Karpas-422 (cell line): ENCODE results near the gene LMO2. TPM values are rescaled to one million over a fixed set of nuclear protein-coding genes. Genes with fewer than 3 reads are reported as not detected.

Experiments used
- DNase-seq: peaks from one replicate; pipeline ENCODE4 v3.0.0-alpha.2; 2015
- H2AFZ ChIP-seq: fragments of 200-600 bp; sonication (generic); 2 replicates; pipeline ENCODE4 v1.6.1; 2014; ENCODE audit warnings: antibody characterized with exemption, low read length, mixed read lengths
- H3K27ac ChIP-seq: fragments of 200-600 bp; sonication (generic); 2 replicates; pipeline ENCODE4 v1.5.1; 2014; ENCODE audit warnings: mild to moderate bottlenecking, low read length, moderate library complexity
- H3K27me3 ChIP-seq: fragments of 200-600 bp; sonication (generic); 2 replicates; pipeline ENCODE4 v1.6.1; 2014; ENCODE audit warnings: low read length, mixed read lengths
- H3K36me3 ChIP-seq: fragments of 200-600 bp; sonication (generic); 2 replicates; pipeline ENCODE4 v1.6.1; 2014; ENCODE audit warnings: low read length, mixed read lengths; ENCODE audit not compliant: insufficient read depth
- H3K4me1 ChIP-seq: fragments of 200-600 bp; sonication (generic); 2 replicates; pipeline ENCODE4 v1.6.1; 2014; ENCODE audit warnings: mild to moderate bottlenecking, low read length, mixed read lengths
- H3K4me2 ChIP-seq: fragments of 200-600 bp; sonication (generic); 2 replicates; pipeline ENCODE4 v1.6.1; 2014; ENCODE audit warnings: low read length, low read depth, mild to moderate bottlenecking; ENCODE audit not compliant: poor library complexity, severe bottlenecking
- H3K4me3 ChIP-seq: fragments of 200-600 bp; sonication (generic); 2 replicates; pipeline ENCODE4 v1.5.1; 2014; ENCODE audit warnings: mild to moderate bottlenecking, antibody characterized with exemption, low read length, mixed read lengths
- H3K79me2 ChIP-seq: fragments of 200-600 bp; sonication (generic); 2 replicates; pipeline ENCODE4 v1.6.1; 2014; ENCODE audit warnings: mild to moderate bottlenecking, low read length, mixed read lengths
- H3K9ac ChIP-seq: fragments of 200-600 bp; sonication (generic); 2 replicates; pipeline ENCODE4 v1.6.0; 2014; ENCODE audit warnings: low read length
- H3K9me2 ChIP-seq: fragments of 200-600 bp; sonication (generic), shearing (Covaris generic); replicated peaks from 2 replicates; pipeline ENCODE4 v1.6.0; 2014; ENCODE audit warnings: mild to moderate bottlenecking, low read length, moderate library complexity; ENCODE audit not compliant: insufficient read depth
- H3K9me3 ChIP-seq: fragments of 300-700, 200-600 bp; sonication (generic); 2 replicates; pipeline ENCODE4 v1.6.1; 2014; ENCODE audit warnings: low read length, mixed read lengths
- H4K20me1 ChIP-seq: fragments of 200-600 bp; sonication (generic); 2 replicates; pipeline ENCODE4 v1.6.1; 2014; ENCODE audit warnings: mild to moderate bottlenecking, antibody characterized with exemption, low read length, low read depth; ENCODE audit not compliant: insufficient read depth
- total RNA-seq: library from RNA; depleted of rRNA; stranded (reverse); fragments of >200 nt; shearing (Covaris generic); gene quantifications from 2 replicates; pipeline ENCODE4 v1.2.3, GENCODE V29; 2014; ENCODE audit warnings: low replicate concordance

LMO2 gene
- total RNA-seq, 1 experiment from 2014 or later, result 0.34 TPM

DNA sequence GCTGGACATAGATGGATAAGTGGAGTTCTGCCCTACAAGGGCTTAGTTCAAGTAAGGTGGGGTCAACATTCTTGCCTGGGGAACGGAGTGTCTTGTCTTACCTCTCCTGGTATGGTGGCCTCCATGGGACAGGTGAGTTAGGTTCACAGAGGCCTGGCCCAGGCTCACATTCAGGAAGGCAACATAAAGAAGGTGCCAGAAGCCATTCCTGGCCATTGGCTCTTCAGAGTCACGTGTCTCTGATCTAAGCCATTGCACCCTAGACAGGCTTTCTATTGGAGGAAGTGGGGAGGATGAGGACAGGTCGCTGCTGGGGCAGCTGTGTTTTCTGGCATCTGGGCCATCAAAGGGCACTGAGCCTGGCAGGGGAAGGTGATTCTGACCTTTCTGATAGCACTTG lies 14.8 kb downstream of the LMO2 start:
- H3K27ac ChIP-seq, result no peak overlapping the region
- no peak overlapping the region for H2AFZ ChIP-seq
- H4K20me1 ChIP-seq, result no peaks in the 10 kb centered on the region
- H3K9ac ChIP-seq, result no peak overlapping the region
- H3K4me2 ChIP-seq, result no peak overlapping the region
- no peak overlapping the region for H3K4me3 ChIP-seq
- no peaks in the 10 kb centered on the region for H3K9me2 ChIP-seq
- H3K9me3 ChIP-seq, result no peaks in the 10 kb centered on the region
- H3K79me2 ChIP-seq, result no peaks in the 10 kb centered on the region
- no peaks in the 10 kb centered on the region for H3K4me1 ChIP-seq
- no peaks in the 10 kb centered on the region for H3K36me3 ChIP-seq
- H3K27me3 ChIP-seq, result no peaks in the 10 kb centered on the region
- peak; percentile 61 for DNase-seq

GRCh38 chr11:33875621-33876294 lies 16.1 kb downstream of the LMO2 start:
- no peak overlapping the region for H3K9ac ChIP-seq
- H3K36me3 ChIP-seq, result no peaks in the 10 kb centered on the region
- H3K79me2 ChIP-seq, result no peaks in the 10 kb centered on the region
- no peak overlapping the region for H3K4me2 ChIP-seq
- peaks cover 1% of the 10 kb centered on the region for H3K4me1 ChIP-seq
- no peaks in the 10 kb centered on the region for H3K9me2 ChIP-seq
- no peaks in the 10 kb centered on the region for H3K27me3 ChIP-seq
- no peak for DNase-seq
- no peaks in the 10 kb centered on the region for H3K9me3 ChIP-seq
- H2AFZ ChIP-seq, result no peak overlapping the region
- H3K4me3 ChIP-seq, result no peak overlapping the region
- H3K27ac ChIP-seq, result no peak overlapping the region
- H4K20me1 ChIP-seq, result peaks cover 3% of the 10 kb centered on the region; the same call in 1 of the 2 replicates

DNA sequence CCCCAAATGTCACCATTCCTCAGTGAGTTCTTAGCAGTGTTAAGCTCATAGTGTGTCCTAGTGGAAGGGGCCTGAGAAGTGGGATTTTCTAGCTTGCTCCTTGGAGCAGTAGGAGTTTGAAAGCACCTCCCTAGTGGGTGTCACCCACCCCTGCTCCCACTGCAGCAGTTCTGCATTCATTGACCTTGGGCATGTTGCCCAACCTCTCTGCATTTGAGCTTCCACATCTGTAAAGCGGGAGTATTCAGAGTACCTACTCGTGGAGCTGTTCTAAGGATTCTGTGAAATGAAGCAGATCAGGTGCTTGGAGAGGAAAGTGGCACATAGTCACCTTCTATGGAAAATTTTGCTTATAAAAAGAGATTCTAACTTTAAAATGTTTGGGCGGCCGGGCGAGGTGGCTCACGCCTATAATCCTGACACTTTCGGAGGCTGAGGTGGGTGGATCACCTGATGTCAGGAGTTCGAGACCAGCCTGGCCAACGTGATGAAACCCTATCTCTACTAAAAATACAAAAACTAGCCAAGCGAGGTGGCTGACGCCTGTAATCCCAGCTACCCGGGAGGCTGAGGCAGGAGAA lies 16.9 kb downstream of the LMO2 start:
- peaks cover 9% of the 10 kb centered on the region for H3K4me1 ChIP-seq
- H3K27me3 ChIP-seq, result no peaks in the 10 kb centered on the region; the same call in 1 of the 2 replicates
- H3K4me3 ChIP-seq, result no peak overlapping the region
- no peaks in the 10 kb centered on the region for H3K9me2 ChIP-seq
- H3K9me3 ChIP-seq, result no peaks in the 10 kb centered on the region
- DNase-seq, result no peak
- no peaks in the 10 kb centered on the region for H3K79me2 ChIP-seq
- H3K36me3 ChIP-seq, result no peaks in the 10 kb centered on the region
- H3K9ac ChIP-seq, result no peak overlapping the region
- no peak overlapping the region for H3K4me2 ChIP-seq
- no peak overlapping the region for H3K27ac ChIP-seq
- H4K20me1 ChIP-seq, result peaks cover 9% of the 10 kb centered on the region
- H2AFZ ChIP-seq, result no peak overlapping the region

DNA sequence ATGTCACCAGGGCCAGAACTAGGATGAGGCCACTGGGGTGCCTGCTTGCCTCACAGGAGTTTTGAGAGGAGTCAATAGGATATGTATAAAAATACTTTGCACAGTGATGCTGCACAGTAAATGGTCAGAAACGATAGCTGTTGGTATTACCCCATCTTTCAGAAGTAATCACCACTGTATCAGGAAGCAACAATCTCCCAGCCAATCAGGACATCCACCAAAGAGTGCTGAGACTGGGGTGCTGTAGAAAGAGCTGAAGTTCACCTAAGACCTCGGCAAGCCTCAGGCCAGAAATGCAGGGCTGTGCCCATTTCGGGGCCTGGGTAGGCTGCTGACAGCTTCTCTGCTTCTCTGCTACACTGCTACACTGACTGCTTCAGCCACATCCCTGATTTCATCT lies 17.4 kb downstream of the LMO2 start:
- no peaks in the 10 kb centered on the region for H3K9me2 ChIP-seq
- no peaks in the 10 kb centered on the region for H3K36me3 ChIP-seq
- H3K4me3 ChIP-seq, result no peak overlapping the region
- H3K79me2 ChIP-seq, result no peaks in the 10 kb centered on the region
- H3K27ac ChIP-seq, result no peak overlapping the region
- no peak overlapping the region for H2AFZ ChIP-seq
- no peak overlapping the region for H3K9ac ChIP-seq
- no peak for DNase-seq
- no peaks in the 10 kb centered on the region for H3K9me3 ChIP-seq
- H3K4me2 ChIP-seq, result no peak overlapping the region
- H4K20me1 ChIP-seq, result peaks cover 9% of the 10 kb centered on the region
- peaks cover 13% of the 10 kb centered on the region for H3K4me1 ChIP-seq
- H3K27me3 ChIP-seq, result no peaks in the 10 kb centered on the region; the same call in 1 of the 2 replicates

DNA sequence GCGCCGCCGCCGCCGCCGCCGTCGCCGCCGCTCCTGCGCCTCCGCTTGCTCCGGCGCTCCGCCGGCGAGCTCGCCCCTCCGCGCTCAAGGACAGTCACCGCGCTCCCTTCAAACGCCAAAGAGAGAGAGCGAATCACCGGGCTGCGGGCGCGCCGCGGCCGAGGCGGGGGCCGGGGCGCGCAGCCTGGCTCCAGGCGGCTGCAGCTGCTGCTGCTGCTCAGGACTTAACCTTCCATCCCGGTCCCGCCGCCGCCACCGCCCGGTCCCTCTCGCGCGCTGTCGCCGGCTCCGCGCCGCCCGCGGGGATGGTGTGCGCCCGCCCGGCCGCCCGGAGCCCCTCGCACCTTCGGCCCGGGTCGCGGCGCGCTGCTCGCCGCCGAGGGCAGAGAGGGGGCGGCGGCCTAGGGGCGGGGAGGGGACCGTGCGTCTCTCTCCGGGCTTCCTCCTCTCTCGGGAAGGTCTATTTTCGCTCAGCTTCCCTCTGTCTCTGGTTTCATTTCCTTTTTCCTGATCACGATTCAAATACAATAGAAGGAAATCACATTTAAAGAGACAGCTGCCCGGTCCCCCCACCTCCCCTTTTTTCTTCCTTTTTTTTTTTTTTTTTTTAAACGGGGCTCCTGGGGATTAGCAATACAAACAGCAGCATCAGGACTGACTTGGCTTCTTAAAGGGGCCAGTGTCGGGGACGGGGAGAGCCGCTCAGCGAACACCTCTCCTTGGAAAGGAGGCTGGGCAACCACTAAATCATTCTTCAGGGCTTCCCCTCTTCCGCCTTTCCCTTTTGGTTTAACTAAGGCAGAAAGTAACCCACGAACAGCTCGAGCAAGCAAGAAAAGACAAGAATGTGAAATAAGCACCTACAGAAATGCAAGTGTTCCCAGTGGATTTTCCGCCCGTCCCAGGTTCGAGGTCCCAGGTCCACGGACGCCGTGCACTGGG lies 22.1 kb downstream of the LMO2 start:
- Histone ChIP-seq H2AFZ (peak overlapping the region; percentile 60; the same call in 1 of the 2 replicates), H3K27me3 (no peaks in the 10 kb centered on the region; the same call in 1 of the 2 replicates), H3K9ac (peak overlapping the region; percentile 40), H4K20me1 (peaks cover 9% of the 10 kb centered on the region), H3K4me1 (peaks cover 35% of the 10 kb centered on the region), H3K9me2 (no peaks in the 10 kb centered on the region), H3K27ac (no peak overlapping the region), H3K9me3 (no peaks in the 10 kb centered on the region), H3K4me3 (peak overlapping the region; percentile 62), H3K4me2 (peak overlapping the region; percentile 79), H3K36me3 (no peaks in the 10 kb centered on the region), H3K79me2 (no peaks in the 10 kb centered on the region)
- peak; percentile 72 for DNase-seq

DNA sequence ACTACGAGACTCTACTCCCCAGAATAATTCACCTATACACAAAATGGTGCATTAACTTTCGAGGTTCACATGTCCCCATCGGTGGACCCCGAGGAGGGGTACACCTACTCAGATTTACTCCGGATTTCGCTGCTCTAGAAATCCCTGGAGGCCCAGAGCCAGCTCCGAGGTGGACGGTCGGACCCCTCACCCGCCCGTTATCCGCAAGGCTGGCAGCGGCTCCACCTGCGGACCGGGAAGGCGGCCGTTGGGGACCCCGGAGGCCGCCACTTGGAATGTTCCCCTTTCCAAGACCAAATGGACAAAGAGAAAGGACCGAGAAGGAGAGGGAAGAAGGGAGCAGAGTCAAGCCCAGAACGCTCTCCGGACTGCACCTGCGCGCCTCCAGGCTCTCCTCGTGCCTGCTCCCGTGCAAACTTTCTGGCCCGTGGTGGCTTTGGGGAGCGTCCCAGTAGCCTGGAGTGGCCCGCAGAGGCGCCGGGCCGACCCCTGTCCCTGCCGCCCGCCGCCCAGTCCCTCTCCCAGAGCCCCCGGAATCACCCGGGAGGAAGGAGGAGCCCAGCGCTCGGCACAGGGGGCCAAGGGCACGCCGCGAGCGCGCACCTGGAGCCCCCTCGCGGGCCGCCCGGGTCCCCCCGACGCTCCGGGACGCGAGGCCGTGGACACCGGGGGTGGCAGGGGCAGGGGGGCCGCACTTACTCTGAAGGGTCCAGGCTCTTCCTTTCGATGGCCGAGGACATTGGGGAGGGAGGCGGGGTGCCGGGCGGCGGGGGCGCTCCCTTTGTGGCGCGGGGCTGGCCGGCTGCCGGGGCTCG lies 23.0 kb downstream of the LMO2 start:
- Histone ChIP-seq H3K9me2 (no peaks in the 10 kb centered on the region), H2AFZ (no peak overlapping the region), H3K4me2 (peak overlapping the region; percentile 31), H3K9ac (no peak overlapping the region), H3K36me3 (no peaks in the 10 kb centered on the region), H3K27ac (no peak overlapping the region), H3K9me3 (no peaks in the 10 kb centered on the region), H3K79me2 (no peaks in the 10 kb centered on the region), H3K4me3 (0 out of 2 replicates have a peak overlapping the region, but pooled peaks have one; percentile 28), H3K27me3 (no peaks in the 10 kb centered on the region; the same call in 1 of the 2 replicates), H4K20me1 (peaks cover 12% of the 10 kb centered on the region), H3K4me1 (peaks cover 35% of the 10 kb centered on the region)
- DNase-seq, result no peak

DNA sequence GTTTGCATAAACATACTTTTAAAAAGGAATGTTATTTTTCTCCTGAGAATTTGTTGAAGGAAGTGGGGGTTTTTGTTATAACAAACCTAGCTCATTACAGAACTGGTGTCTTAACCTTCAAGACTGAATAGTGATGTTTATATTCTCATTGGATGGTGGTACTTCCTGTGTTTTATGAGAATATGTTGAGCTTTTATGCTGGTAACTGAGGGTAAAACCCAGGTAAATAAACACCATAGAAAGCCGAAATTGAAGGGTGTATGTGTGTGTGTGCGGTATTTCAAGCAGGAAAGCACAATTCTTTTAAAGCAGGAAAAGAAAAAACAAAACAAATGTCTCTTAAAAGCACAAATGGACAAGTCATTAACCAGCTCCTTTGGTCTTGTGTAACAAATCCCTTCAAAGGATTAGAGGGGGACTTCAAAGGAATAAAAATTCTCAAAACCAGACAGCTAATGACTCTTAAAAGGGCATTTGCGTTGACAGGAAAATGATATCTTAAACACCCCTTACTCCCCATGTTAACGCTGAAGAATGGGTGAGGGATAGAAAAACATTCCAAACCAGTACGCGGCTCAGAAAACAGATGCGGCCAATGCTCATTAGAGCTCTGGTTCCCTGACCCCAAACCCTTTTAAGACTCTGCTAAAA lies 23.8 kb downstream of the LMO2 start:
- Histone ChIP-seq H3K9me2 (no peaks in the 10 kb centered on the region), H3K36me3 (no peaks in the 10 kb centered on the region), H3K9ac (no peak overlapping the region), H3K4me3 (no peak overlapping the region), H4K20me1 (peaks cover 12% of the 10 kb centered on the region), H3K79me2 (no peaks in the 10 kb centered on the region), H3K9me3 (no peaks in the 10 kb centered on the region), H3K27ac (no peak overlapping the region), H2AFZ (no peak overlapping the region), H3K27me3 (no peaks in the 10 kb centered on the region; the same call in 1 of the 2 replicates), H3K4me1 (peaks cover 35% of the 10 kb centered on the region), H3K4me2 (peak overlapping the region; percentile 31)
- no peak for DNase-seq
